Activated B cell treated with CpG ODN at 0.5 μM for 24 hours (primary cell): Measurements from ENCODE around the gene CDH11. TPM values are rescaled to one million over a fixed set of nuclear protein-coding genes. Genes with fewer than 3 reads are reported as not detected.

ENCODE experiments used
- ATAC-seq: fragments of 200-7000 bp; cut with Tn5 transposase; one replicate; pipeline ENCODE4 v1.10.0; 2021; ENCODE audit warnings: low read depth, mild to moderate bottlenecking, moderate library complexity
- CTCF ChIA-PET: fragments of 350-600 bp; sonication (Branson Sonifier 250); formaldehyde crosslinking; loops from one replicate; lab custom pipeline; 2021; ENCODE audit warnings: antibody characterized with exemption; lab: Charles Lee
- POLR2A ChIA-PET: fragments of 350-600 bp; sonication (Branson Sonifier 250); formaldehyde crosslinking; loops from one replicate; lab custom pipeline; 2021; ENCODE audit warnings: antibody characterized with exemption; lab: Charles Lee
- DNase-seq: peaks from one replicate; pipeline ENCODE4 v3.0.0; 2022
- H3K27ac Mint-ChIP-seq: one replicate; pipeline ENCODE4 v1.8.0; 2020; ENCODE audit warnings: mixed read lengths
- H3K27me3 Mint-ChIP-seq: one replicate; pipeline ENCODE4 v1.8.0; 2021; ENCODE audit warnings: mixed read lengths
- H3K36me3 Mint-ChIP-seq: one replicate; pipeline ENCODE4 v1.8.0; 2021; ENCODE audit warnings: low read depth, mixed read lengths
- H3K4me1 Mint-ChIP-seq: one replicate; pipeline ENCODE4 v1.8.0; 2021; ENCODE audit warnings: mixed read lengths
- H3K4me3 Mint-ChIP-seq: one replicate; pipeline ENCODE4 v1.8.0; 2020; ENCODE audit warnings: mild to moderate bottlenecking, mixed read lengths
- H3K9me3 Mint-ChIP-seq: one replicate; pipeline ENCODE4 v1.8.0; 2020; ENCODE audit warnings: mixed read lengths
- intact Hi-C: fragments of 100-400 bp; cut with micrococcal nuclease; formaldehyde crosslinking; loops from one replicate; pipeline ENCODE4 v1.15.1; 2024
- total RNA-seq: library from RNA; stranded (reverse); gene quantifications from 2 replicates; pipeline ENCODE4 v1.2.3, GENCODE V29; 2022
- TF ChIP-seq, protein P1 (sequence below): fragments of 200-600 bp; IDR thresholded peaks from one replicate; pipeline ENCODE4 v1.8.0; 2022; ENCODE audit warnings: antibody characterized with exemption, mild to moderate bottlenecking

Gene CDH11
- total RNA-seq, 1 donor from 2014 or later, result not detected

DNA sequence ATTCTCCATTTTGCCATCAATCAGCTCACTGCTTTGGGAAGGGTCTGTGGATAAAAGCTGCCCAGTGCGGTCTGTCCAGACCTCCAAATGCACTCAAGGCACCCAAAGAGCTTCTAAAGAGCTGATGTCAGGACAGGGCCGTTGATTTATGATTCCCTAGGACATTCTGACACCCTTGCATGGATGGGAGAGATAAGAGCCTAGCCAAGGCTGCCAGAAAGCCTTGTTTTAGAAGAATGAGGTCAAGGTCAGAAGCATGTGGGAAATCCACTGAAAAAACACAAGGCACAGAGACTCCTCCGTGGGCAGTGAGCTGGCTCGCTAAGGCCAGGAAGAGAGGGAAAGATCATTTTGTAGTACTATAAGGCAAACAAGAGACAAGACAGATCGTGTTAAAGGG, 214.0 kb downstream of the CDH11 start:
- CTCF ChIA-PET, result no interaction called here
- no peak for ATAC-seq

DNA sequence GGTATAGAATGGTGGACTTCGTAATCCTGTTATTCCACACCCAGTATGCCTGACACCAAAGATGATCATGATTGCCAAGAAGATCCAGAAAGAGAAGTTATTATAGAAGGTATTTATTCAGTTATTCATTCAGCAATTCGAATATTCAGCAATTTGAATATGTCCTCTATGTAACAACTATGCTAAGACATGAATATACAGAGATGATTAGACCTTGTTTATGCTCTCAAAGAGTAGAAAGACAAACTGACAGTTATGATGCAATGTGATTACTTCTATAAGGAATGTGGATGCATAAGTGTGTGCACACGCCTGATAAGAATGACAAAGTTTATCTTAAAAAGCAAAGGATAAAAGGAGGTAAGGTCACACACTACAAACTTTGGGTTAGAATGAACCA, 218.1 kb downstream of the CDH11 start:
- TF ChIP-seq, protein P1, sequence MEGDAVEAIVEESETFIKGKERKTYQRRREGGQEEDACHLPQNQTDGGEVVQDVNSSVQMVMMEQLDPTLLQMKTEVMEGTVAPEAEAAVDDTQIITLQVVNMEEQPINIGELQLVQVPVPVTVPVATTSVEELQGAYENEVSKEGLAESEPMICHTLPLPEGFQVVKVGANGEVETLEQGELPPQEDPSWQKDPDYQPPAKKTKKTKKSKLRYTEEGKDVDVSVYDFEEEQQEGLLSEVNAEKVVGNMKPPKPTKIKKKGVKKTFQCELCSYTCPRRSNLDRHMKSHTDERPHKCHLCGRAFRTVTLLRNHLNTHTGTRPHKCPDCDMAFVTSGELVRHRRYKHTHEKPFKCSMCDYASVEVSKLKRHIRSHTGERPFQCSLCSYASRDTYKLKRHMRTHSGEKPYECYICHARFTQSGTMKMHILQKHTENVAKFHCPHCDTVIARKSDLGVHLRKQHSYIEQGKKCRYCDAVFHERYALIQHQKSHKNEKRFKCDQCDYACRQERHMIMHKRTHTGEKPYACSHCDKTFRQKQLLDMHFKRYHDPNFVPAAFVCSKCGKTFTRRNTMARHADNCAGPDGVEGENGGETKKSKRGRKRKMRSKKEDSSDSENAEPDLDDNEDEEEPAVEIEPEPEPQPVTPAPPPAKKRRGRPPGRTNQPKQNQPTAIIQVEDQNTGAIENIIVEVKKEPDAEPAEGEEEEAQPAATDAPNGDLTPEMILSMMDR, result no peak
- CTCF ChIA-PET, result no interaction called here
- POLR2A ChIA-PET, result no interaction called here
- H3K9me3 Mint-ChIP-seq, result peaks cover 5% of the 10 kb centered on the region
- intact Hi-C loops, result no loop called here
- H3K27ac Mint-ChIP-seq, result no peak overlapping the region
- no peaks in the 10 kb centered on the region for H3K27me3 Mint-ChIP-seq
- DNase-seq (no peak), ATAC-seq (no peak)
- no peak overlapping the region for H3K4me3 Mint-ChIP-seq
- no peaks in the 10 kb centered on the region for H3K4me1 Mint-ChIP-seq
- H3K36me3 Mint-ChIP-seq, result no peaks in the 10 kb centered on the region

More for the DNA sequence above, 214.0 kb downstream of the CDH11 start:
- DNase-seq, result no peak
- Mint-ChIP-seq H3K27me3 (no peaks in the 10 kb centered on the region), H3K36me3 (no peaks in the 10 kb centered on the region), H3K9me3 (peaks cover 2% of the 10 kb centered on the region), H3K4me3 (no peak overlapping the region), H3K4me1 (no peaks in the 10 kb centered on the region), H3K27ac (no peak overlapping the region)
- intact Hi-C loops, result no loop called here
- POLR2A ChIA-PET, result no interaction called here
- TF ChIP-seq, protein P1, result no peak

DNA sequence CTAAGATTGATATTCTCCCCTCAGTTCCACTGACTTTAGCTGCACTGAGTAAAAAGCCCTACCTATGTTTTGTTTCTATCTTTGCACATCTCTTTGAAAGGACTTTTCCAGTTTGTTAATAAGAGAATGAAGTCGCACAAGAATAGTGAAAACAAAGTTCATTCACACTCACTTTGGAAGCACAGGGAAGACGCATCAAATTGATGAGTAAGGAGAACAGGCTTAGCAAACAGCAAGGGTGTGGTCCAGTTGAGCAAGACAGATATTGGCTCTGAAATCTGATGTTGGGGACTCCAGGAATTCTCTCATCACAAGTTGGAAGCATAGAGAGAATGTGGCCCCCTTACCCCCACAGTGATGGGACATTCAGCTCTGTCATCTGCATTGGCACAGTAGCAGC, 221.3 kb downstream of the CDH11 start:
- Mint-ChIP-seq H3K4me1 (no peaks in the 10 kb centered on the region), H3K4me3 (no peak overlapping the region), H3K27ac (no peak overlapping the region), H3K36me3 (no peaks in the 10 kb centered on the region), H3K27me3 (no peaks in the 10 kb centered on the region), H3K9me3 (peaks cover 3% of the 10 kb centered on the region)
- TF ChIP-seq, protein P1, result no peak
- intact Hi-C loops, result no loop called here
- CTCF ChIA-PET, result no interaction called here
- no peak for DNase-seq
- ATAC-seq, result no peak
- POLR2A ChIA-PET, result no interaction called here

DNA sequence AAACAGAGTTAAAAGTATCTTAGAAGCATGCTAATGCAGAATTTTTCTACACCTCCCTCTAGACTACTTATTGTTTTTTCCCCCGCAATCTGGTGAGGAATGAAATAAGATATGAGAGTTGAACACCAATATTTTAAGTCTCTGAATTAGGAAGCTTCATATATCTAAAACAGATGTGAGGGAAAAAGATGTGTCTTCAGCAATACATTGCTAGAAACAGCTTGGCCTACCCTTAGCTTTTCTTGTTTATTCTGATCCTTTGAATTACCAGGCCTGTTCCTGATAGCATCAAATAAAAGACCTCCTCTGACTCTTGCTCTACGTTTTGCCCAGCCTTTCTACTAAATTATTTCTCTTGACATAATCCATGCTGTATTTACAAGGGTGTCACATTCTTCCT, 221.8 kb downstream of the CDH11 start:
- ChIA-PET CTCF (no interaction called here), POLR2A (no interaction called here)
- Mint-ChIP-seq H3K4me1 (no peaks in the 10 kb centered on the region), H3K9me3 (peaks cover 3% of the 10 kb centered on the region), H3K4me3 (no peak overlapping the region), H3K27me3 (no peaks in the 10 kb centered on the region), H3K36me3 (no peaks in the 10 kb centered on the region), H3K27ac (no peak overlapping the region)
- no peak for ATAC-seq
- DNase-seq, result no peak
- intact Hi-C loops, result no loop called here
- TF ChIP-seq, protein P1, result no peak

DNA sequence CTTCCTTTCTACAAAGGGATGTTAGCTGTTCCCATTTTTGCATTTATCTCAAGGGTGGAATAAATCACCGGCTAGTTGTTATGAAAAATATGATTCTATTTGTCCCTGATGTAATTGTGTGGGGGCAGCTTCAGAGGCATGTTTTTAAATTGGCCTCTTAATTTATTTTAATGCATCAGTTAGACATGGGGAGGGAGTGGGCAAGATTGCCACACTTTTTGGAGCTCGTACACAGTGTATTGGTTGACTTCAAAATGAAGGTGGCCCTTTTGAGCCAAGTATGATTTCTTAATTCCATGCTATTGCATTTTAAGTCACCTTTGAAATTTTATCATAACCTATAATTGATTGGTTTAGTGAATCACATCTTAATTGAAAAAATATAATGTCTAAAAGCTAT, 223.7 kb downstream of the CDH11 start:
- ChIA-PET CTCF (no interaction called here), POLR2A (no interaction called here)
- intact Hi-C loops, result no loop called here
- Mint-ChIP-seq H3K27me3 (no peaks in the 10 kb centered on the region), H3K9me3 (peaks cover 3% of the 10 kb centered on the region), H3K4me1 (no peaks in the 10 kb centered on the region), H3K36me3 (no peaks in the 10 kb centered on the region), H3K27ac (no peak overlapping the region), H3K4me3 (no peak overlapping the region)
- TF ChIP-seq, protein P1, result no peak
- ATAC-seq (no peak), DNase-seq (no peak)
